ENCODE measurements around the gene PDGFRB.

DNA sequence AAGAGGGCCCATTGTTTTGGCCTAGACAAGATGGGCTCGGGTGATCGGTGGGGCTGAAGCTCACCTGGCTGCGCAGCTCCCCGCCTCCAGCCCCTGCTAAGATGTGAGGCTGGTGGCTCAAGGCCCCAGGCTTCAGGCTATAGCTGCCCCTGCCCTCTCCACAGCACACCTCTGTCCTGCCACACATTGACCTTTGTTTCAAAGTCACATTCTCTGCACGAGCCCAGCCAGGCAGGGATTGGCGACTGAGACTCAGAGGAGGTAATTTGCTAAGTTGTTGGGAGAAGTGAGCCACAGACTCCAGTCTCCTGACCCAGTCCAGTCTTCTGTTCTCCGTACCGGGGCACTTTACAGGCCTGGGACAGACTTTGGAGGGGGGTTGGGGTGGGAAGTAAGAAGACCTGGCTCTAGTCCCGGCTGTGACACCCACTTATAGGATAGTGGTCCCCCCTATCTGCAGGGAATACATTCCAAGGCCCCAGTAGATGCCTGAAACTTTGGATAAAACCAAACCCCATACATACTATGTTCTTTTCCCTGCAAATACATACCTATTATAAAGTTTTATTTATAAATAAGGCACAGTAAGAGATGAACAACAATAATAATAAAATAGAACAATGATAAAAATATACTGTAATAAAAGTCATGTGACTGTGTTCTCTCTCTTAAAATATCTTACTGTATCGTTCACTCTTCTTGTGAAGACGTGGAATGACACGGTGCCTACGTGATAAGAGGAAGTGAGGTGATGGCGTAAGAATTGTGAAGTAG is 13.3 kb downstream of the PDGFRB start:
- TF ChIP-seq, protein P1, sequence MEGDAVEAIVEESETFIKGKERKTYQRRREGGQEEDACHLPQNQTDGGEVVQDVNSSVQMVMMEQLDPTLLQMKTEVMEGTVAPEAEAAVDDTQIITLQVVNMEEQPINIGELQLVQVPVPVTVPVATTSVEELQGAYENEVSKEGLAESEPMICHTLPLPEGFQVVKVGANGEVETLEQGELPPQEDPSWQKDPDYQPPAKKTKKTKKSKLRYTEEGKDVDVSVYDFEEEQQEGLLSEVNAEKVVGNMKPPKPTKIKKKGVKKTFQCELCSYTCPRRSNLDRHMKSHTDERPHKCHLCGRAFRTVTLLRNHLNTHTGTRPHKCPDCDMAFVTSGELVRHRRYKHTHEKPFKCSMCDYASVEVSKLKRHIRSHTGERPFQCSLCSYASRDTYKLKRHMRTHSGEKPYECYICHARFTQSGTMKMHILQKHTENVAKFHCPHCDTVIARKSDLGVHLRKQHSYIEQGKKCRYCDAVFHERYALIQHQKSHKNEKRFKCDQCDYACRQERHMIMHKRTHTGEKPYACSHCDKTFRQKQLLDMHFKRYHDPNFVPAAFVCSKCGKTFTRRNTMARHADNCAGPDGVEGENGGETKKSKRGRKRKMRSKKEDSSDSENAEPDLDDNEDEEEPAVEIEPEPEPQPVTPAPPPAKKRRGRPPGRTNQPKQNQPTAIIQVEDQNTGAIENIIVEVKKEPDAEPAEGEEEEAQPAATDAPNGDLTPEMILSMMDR (IDR thresholded peaks at IDR 0.05): no peak
- TF ChIP-seq POLR2AphosphoS5 (IDR thresholded peaks at IDR 0.05): no peak
